Midbrain (tissue), 1 donor: Measurements from ENCODE around the gene PCDHGA5.
"Not testable (repeated sequence)": the region's sequence is repeated elsewhere in the genome, so short reads cannot be mapped to it uniquely, and the experiment has no call there.

Experiments
- DNase-seq: peaks from one replicate; lab custom pipeline; 2025; lab: John Stamatoyannopoulos, UW

PCDHGA5 gene

GRCh38 chr5:141351591-141351990 is 12.4 kb upstream of the PCDHGA5 start:
- DNase-seq = no peak

- DNase-seq = no peak
These were observed 9.0 kb upstream of the PCDHGA5 start, which contains the start of gene PCDHGA4 for GRCh38 chr5:141354900-141355469. TSS of gene PCDHGA4 (plus strand) at chr5:141355021. CDS start at chr5:141355108, 87 bp downstream.

GRCh38 chr5:141355641-141356040 is 8.3 kb upstream of the PCDHGA5 start:
- DNase-seq = no peak

- DNase-seq = no peak
These were observed 7.8 kb upstream of the PCDHGA5 start for GRCh38 chr5:141356133-141356532.

- DNase-seq = no peak
These were observed 7.0 kb upstream of the PCDHGA5 start for GRCh38 chr5:141356950-141357349.

- DNase-seq = no peak
These were observed 4.1 kb upstream of the PCDHGA5 start, which contains the start of gene PCDHGB2 for GRCh38 chr5:141359790-141360426. TSS of gene PCDHGB2 (plus strand) at chr5:141359994. CDS start at chr5:141360136, 142 bp downstream.

GRCh38 chr5:141360685-141361084 is 3.3 kb upstream of the PCDHGA5 start:
- no peak for DNase-seq

- no peak for DNase-seq
These were observed 1.2 kb upstream of the PCDHGA5 start for GRCh38 chr5:141362719-141363118.

- no peak for DNase-seq
These were observed 2.3 kb downstream of the PCDHGA5 start for GRCh38 chr5:141366016-141366896.

GRCh38 chr5:141369994-141370848 is 6.3 kb downstream of the PCDHGA5 start, which contains the start of gene PCDHGB3:
TSS of gene PCDHGB3 (plus strand) at chr5:141370242. CDS start at chr5:141370395, 153 bp downstream.
- DNase-seq = no peak

GRCh38 chr5:141371572-141372475 is 7.9 kb downstream of the PCDHGA5 start:
- DNase-seq = no peak

GRCh38 chr5:141373673-141374317 is 9.8 kb downstream of the PCDHGA5 start, which contains the start of gene PCDHGA6:
TSS of gene PCDHGA6 (plus strand) at chr5:141373891. CDS start at chr5:141374084, 193 bp downstream.
- no peak for DNase-seq

GRCh38 chr5:141374627-141375026 is 10.7 kb downstream of the PCDHGA5 start:
- no peak for DNase-seq

GRCh38 chr5:141375444-141376155 is 11.6 kb downstream of the PCDHGA5 start:
- not testable (repeated sequence) for DNase-seq

- no peak for DNase-seq
These were observed 18.7 kb downstream of the PCDHGA5 start, which contains the start of gene PCDHGA7 for GRCh38 chr5:141382469-141383294. TSS of gene PCDHGA7 (plus strand) at chr5:141382742. CDS start at chr5:141382900, 158 bp downstream.

GRCh38 chr5:141383345-141383744 is 19.4 kb downstream of the PCDHGA5 start:
- DNase-seq = no peak

GRCh38 chr5:141384471-141385267 is 20.7 kb downstream of the PCDHGA5 start:
- no peak for DNase-seq
